Ovary (tissue), 3 donors: ENCODE data around the gene LAMC1.

Experiments used
- POLR2A ChIP-seq: fragments of 450-650 bp; IDR thresholded peaks from one replicate; pipeline ENCODE4 v1.6.1; 2017; ENCODE audit warnings: antibody characterized with exemption, mild to moderate bottlenecking, moderate library complexity
- TF ChIP-seq, protein P1 (sequence below), 3 donors: fragments of 450-650 bp in 2 of 3; fragments of 200-600 bp in 1 of 3; IDR thresholded peaks; one replicate each; pipeline versions ENCODE4 v1.5.1 to v1.8.0; 2016 to 2022; ENCODE audit warnings: antibody characterized with exemption in 3 of 3, mild to moderate bottlenecking in 1 of 3
- donor health status: DM: no; HTN: no; CAD: no.

DNA sequence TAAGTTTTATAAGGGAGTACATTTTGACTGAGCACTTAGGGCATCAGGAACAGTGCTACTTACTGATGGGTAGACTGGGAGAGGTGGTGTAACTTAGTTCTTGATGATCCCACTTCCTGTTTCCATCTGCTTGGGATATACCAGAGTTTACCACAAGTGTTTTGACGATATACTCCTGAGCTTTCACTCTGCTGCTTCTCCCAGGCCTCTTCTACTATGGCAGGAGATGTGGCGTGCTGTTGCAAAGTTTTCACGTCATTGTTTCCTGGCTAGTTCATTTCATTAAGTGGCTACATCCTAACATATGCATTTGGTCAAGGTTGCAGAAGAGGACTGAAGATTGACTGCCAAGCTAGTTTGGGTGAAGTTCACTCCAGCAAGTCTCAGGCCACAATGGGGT is 121.5 kb downstream of the LAMC1 start:
- TF ChIP-seq, protein P1, sequence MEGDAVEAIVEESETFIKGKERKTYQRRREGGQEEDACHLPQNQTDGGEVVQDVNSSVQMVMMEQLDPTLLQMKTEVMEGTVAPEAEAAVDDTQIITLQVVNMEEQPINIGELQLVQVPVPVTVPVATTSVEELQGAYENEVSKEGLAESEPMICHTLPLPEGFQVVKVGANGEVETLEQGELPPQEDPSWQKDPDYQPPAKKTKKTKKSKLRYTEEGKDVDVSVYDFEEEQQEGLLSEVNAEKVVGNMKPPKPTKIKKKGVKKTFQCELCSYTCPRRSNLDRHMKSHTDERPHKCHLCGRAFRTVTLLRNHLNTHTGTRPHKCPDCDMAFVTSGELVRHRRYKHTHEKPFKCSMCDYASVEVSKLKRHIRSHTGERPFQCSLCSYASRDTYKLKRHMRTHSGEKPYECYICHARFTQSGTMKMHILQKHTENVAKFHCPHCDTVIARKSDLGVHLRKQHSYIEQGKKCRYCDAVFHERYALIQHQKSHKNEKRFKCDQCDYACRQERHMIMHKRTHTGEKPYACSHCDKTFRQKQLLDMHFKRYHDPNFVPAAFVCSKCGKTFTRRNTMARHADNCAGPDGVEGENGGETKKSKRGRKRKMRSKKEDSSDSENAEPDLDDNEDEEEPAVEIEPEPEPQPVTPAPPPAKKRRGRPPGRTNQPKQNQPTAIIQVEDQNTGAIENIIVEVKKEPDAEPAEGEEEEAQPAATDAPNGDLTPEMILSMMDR (IDR thresholded peaks at IDR 0.05) = no peak
- no peak for TF ChIP-seq POLR2A
